A549 treated with CpdA at 1 μM for 4 hours (cell line): Measurements from ENCODE around the gene ARHGAP9. TPM values are rescaled to one million over a fixed set of nuclear protein-coding genes. Genes with fewer than 3 reads are reported as not detected.

Source experiments
- total RNA-seq: library from RNA; stranded (reverse); fragments of 200-300 nt; extraction: Qiagen RNA extraction; gene quantifications from 5 replicates; pipeline ENCODE4 v1.2.3, GENCODE V29; 2022; ENCODE audit warnings: low read depth

Gene ARHGAP9
- 0.20 to 0.91 TPM (median 0.40 TPM) in 5 replicates for total RNA-seq

DNA sequence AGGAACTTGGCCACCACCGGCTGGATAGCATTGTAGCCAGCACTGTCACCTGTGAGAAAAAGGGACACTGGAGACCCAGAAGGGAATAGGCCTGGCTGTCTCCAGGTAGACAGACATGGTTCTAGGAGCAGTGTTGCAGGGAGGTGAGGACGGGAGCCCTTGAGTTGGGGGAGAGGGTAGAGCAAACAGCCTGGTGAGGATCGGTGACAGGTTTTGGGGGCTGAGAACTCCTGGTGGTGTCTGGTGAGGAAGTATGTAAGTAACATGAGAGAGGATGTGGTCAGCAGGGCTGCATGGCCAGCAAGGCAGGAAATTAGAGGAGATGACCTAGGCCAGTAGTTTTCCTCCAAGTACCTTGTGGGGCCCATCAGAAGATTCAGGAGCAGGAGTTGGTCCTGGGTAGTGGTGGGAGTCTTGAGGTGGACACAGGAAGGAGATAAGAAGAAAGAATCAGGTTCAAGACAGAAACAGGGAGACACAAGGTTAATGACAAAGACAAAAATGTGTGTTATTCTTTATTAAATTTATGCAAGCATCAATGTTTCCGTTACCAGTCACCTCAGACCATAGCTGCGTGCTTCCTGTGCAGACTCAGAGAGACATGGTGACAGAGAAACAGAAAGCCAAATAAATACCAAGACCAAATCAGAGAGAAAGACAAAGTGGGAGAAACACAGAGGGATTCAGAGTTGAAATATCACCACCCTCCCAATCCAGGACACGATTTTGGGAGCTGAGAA is at the start of gene ARHGAP9:
Gene ARHGAP9, minus strand, starts transcription at position 491 of the 740 bp plus-strand sequence. Its CDS starts 460 bp downstream, at position 31.

DNA sequence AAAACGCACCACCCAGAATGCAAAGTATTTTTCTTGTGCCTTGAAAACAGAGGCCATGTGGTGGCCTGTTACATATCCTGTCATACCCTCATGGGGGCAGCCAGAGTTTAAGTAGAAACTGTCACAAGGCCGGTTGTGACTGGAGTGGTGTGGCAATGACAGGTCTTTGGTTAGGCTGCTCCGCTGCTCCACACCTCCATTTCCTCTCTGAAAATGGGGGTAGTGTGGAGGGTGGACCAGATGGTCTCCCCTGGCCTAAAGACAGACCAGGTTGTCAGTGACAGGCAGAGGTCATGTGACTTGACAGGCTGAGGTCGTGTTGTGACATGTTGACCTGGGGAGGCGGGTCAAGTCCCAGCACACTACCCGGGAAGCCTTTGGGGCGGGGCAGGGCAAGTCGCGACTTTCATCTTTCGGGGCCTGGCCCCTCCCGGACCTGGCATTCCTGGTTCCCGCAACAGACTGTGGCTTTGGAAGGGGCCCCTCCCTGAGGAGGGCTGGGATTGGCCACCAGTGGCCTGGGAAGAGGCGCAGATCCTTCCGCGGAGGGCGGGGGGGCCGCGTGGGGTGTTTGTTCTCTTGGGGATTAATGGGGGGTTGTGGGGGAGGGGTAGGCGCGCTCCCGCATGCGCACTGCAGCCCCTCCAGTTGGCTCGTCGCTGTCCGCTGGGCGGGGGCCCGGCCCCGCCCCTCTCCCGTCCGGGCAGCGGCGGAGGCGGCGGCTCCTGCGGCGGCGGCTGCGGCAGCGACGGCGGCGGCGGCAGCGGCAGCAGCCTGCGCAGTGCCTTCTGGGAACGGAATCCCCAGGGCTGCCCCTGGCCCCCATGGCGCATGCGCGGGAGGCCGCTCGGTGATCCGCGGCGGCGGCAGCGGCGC is 42.6 kb upstream of the ARHGAP9 start, which contains the start of gene MBD6:
Gene MBD6, plus strand, starts transcription at position 814 of the 876 bp plus-strand sequence. CDS start 1,480 bp downstream, outside the sequence.

DNA sequence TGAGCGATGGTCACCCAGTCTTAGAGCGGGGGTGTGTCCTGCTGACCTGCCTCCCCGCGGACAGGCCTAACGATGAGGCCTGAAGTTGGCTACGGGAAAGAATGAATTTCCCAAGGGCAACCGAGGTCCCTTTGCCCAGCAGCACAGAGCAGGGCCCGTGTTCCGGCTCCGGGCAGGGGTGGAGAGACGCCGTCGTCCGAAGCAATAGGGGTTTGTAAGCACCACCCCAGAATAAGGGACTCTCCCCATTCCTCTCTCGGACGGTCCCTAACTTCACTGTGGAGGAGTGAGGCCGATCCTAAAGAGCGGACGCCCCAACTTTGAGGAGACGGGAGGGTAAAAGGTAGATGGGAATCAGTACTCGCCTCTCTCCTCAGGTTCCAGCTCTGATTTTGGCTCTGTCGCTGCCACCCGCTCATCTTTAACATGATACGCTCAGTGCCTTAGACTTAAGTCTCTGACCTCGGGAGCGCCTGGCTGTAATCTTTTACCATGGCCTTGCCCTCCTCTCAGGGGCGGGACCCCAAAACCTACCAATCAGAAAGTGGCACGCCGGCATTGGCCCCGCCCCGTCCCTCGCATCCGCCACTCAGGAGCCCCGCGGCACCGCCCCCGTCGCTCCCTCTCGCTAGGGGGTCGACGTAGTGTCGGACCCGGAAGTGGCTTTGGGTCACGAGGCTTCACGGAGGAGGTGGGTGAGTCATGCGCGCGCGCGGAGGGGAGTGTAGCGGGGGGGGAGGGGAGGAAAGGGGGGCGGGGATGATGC is 40.6 kb upstream of the ARHGAP9 start, which contains the start of gene DDIT3:
Gene DDIT3, minus strand, starts transcription at position 462 of the 766 bp plus-strand sequence. CDS start 3,108 bp downstream, outside the sequence.

DNA sequence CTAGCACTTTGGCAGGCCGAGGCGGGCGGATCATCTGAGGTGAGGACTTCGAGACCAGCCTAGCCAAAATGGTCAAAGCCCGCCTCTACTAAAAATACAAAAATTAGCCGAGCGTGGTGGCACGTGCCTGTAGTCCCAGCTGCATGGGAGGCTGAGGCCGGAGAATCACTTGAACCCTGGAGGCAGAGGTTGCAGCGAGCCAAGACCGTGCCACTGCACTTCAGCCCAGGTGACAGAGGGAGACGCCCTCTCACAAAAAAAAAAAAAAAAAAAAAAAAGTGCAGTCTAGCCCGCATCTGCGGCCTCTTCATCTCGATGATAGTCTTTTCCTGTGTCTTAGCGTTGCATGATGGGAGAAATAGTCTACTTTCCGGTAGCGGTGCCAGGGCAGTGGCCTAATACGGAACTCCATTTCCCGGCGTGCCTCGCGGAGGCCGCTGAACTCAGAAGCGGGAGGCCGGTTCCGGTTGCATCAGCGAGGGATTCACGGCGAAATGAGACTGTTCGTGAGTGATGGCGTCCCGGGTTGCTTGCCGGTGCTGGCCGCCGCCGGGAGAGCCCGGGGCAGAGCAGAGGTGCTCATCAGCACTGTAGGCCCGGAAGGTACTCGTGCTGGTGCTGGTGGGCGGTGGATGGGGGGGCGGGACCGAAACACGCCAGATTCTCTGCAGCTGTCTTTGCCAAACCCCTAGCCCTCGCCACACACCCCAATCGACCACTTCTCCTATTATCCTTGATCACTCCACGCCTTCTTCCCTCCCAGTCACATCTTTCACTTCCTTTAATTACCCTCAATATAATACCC is 8.1 kb upstream of the ARHGAP9 start, which contains the start of gene MARS1:
Gene MARS1, plus strand, starts transcription at position 472 of the 805 bp plus-strand sequence. Its CDS starts 23 bp downstream, at position 495.

DNA sequence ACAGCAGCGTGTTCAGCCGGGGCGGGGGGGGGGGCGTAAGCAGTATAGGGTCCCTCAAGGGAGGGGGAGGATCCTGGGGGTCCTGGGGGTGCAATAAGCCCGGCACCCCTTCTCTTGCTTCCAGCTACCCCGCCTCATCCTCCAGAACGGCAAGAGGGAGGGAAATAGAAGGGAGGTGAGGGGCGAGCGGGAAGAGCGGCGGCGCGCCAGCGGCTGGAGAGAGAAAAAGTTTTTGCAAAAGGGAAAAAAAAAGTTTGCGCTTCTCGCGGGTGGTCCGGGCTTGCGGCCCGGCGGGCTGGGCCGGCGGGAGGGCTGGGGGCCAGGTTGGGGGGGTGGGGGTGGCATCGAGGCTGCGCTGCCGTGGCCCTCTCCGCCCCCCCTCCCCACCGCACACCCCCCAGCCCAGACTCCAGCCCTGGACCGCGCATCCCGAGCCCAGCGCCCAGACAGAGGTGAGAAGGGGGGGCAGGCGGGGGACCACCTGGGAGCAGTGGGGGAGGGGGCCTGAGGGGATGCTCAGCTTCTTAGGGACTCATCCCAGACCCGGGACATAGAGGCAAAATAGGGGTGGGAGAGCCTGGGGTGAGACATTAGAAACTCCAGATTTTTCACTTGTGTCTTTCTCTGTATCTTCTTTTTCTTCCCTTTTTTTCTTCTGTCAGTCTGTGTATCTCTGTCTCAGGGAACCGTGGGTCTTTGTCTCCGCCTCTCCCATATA is 19.8 kb downstream of the ARHGAP9 start, which contains the start of gene GLI1:
Gene GLI1, plus strand, starts transcription at position 36 of the 718 bp plus-strand sequence. CDS start 3,907 bp downstream, outside the sequence.

DNA sequence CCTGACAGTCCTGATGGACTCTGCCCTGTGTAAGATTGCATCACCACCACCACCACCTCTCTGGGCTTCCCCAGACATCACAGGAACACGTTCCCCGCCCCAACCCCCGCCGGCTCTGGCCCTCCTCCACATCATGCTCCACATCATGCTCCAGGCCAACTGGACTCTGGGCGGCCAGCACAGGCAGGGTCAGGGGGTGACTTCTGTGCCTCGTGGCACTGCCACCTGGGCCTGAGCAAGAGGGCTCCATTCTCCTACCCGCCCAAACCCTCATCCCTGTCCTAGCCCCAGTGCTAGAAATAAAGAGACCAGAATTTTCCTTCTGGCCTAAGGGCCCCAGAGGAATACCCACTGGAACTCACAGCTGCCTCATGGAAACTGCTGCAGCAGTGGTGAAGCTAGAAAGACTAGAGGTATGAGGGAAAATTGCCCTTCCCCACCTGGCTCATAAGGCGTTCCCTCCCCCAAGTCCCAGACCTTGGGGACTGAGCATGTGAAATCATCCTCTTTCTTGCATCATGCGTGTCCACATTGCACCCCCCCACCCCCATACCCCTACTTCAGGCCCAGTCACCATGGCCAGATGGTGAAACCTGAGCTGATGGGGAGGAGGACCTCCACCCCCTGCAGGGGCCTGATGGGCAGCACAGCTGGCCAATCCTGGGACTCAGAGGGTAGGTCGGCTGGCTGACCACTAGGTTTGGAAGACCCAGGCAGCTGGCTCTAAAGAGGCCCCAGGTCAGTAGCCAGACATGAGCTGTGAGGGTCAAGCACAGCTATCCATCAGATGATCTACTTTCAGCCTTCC is 24.9 kb downstream of the ARHGAP9 start, which contains the start of gene INHBE:
Gene INHBE, plus strand, starts transcription at position 742 of the 808 bp plus-strand sequence. CDS start 230 bp downstream, outside the sequence.

DNA sequence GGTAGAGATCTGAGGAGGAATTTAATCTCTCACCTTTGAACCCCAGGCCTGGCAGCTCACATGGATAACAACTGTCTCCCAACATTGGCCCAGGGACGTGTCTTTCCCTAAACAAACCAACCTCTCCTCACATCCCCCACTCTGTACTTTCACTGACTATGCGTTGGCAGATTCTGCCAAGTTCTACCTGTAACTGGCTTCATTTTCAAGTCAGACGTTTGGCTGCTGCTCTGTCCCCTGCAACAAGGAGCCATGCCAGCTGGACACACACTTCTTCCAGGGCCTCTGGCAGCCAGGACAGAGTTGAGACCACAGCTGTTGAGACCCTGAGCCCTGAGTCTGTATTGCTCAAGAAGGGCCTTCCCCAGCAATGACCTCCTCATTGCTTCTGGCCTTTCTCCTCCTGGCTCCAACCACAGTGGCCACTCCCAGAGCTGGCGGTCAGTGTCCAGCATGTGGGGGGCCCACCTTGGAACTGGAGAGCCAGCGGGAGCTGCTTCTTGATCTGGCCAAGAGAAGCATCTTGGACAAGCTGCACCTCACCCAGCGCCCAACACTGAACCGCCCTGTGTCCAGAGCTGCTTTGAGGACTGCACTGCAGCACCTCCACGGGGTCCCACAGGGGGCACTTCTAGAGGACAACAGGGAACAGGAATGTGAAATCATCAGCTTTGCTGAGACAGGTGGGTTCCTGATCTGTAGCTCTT is 45.0 kb downstream of the ARHGAP9 start, which contains the start of gene INHBC:
Gene INHBC, plus strand, starts transcription at position 268 of the 707 bp plus-strand sequence. Its CDS starts 103 bp downstream, at position 371.

DNA sequence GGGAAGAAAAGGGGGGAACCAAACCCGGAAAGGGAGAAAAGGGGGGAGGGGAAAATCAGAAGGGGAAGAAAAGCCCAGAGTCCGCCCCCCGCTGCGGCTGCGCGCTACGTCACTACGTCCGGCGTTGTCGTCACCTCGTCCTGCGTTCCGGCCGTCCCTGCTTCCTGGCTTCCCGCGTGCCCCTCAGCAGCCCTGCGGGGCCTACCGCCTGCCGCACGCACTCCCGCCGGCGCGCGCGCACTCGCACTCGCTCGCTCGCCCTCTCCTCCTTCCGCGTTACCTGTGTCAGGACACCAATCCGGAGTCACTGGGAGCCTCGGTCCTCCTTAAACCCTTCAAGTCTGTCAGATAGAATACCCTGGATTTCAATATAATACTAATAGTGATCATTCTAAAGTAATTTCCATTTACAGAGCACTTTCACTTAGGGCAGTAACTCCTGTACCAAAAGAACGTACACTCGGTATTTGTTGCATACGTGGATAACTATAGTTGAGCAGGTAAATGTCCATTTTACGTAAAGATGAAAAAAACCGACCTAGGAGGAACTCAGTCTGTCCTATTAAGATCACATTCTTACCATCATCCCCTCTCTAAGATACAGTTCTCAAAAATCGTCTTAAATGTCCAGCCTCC is 48.6 kb downstream of the ARHGAP9 start, which contains the start of gene R3HDM2:
Gene R3HDM2, minus strand, starts transcription at position 113 of the 636 bp plus-strand sequence. CDS start 120,615 bp downstream, outside the sequence.

Other genes starting within 250 kb of the ARHGAP9 start
- gene STAC3, start 228.7 kb downstream of the ARHGAP9 start, total RNA-seq = 0.20 to 0.64 TPM (median 0.53 TPM) in 5 replicates
- 8.2 to 11.6 TPM (median 10.1 TPM) in 5 replicates for gene R3HDM2, start 48.8 kb downstream of the ARHGAP9 start, total RNA-seq
- gene INHBC, start 45.1 kb downstream of the ARHGAP9 start, total RNA-seq = 0.03 to 0.07 TPM in 2 of 5 replicates, not detected in the others
- 0.07 to 0.20 TPM (median 0.13 TPM) in 4 of 5 replicates, not detected in the other for gene INHBE, start 24.6 kb downstream of the ARHGAP9 start, total RNA-seq
- gene GLI1, start 20.1 kb downstream of the ARHGAP9 start, total RNA-seq = 7.1 to 13.9 TPM (median 12.0 TPM) in 5 replicates
- gene MARS1, start 8.2 kb upstream of the ARHGAP9 start, total RNA-seq = 151 to 225 TPM (median 156 TPM) in 5 replicates
- 35.7 to 48.5 TPM (median 39.1 TPM) in 5 replicates for gene DDIT3, start 40.6 kb upstream of the ARHGAP9 start, total RNA-seq
- gene MBD6, start 43.0 kb upstream of the ARHGAP9 start, total RNA-seq = 23.2 to 32.2 TPM (median 27.5 TPM) in 5 replicates
- gene DCTN2, start 67.3 kb upstream of the ARHGAP9 start, total RNA-seq = 112 to 184 TPM (median 114 TPM) in 5 replicates
- 0.17 to 0.31 TPM (median 0.23 TPM) in 5 replicates for gene KIF5A, start 70.2 kb upstream of the ARHGAP9 start, total RNA-seq
- 36.3 to 44.3 TPM (median 42.6 TPM) in 5 replicates for gene PIP4K2C, start 111.3 kb upstream of the ARHGAP9 start, total RNA-seq
- 14.4 to 21.2 TPM (median 18.1 TPM) in 5 replicates for gene DTX3, start 125.0 kb upstream of the ARHGAP9 start, total RNA-seq
- gene ARHGEF25, start 131.6 kb upstream of the ARHGAP9 start, total RNA-seq = 4.8 to 7.0 TPM (median 6.8 TPM) in 5 replicates
- 36.6 to 54.4 TPM (median 48.1 TPM) in 5 replicates for gene B4GALNT1, start 153.3 kb upstream of the ARHGAP9 start, total RNA-seq
- gene OS9, start 214.3 kb upstream of the ARHGAP9 start, total RNA-seq = 116 to 127 TPM (median 119 TPM) in 5 replicates